ENCODE results near the gene GRIP1.

DNA sequence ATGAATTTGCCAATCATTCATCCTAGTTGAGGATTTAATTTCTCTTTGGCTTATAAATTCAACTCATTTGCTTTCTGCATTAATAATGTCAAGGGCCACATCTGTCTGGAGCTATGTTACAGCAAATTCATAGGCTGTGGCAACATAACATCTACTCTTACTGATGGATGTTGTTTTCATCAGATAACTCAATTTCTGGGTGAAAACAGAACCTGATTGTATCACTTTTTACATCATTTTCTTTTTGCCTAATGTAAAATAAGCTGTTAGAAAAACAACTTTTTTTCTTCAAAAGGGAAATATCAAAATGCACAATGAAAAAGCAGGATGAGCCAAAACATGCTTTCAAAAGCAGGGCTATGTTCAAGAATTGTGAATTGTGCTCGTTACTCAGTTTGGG, 303.3 kb downstream of the GRIP1 start:
- TF ChIP-seq EZH2 (IDR thresholded peaks at IDR 0.05; ENCODE audit: borderline replicate concordance, low read depth, low read length, severe bottlenecking) (no peak), JUN (IDR thresholded peaks at IDR 0.05; ENCODE audit: borderline replicate concordance, insufficient read depth, insufficient read length, low read depth) (no peak), CTCF (IDR thresholded peaks at IDR 0.05; ENCODE audit: extremely low read depth in 1 of 2, insufficient read depth in 1 of 2, low read depth in 1 of 2, low read length in 2 of 2) (no peak), GATA2 (IDR thresholded peaks at IDR 0.05; ENCODE audit: insufficient read depth, insufficient read length, low read depth, low read length) (no peak), POLR2A (IDR thresholded peaks at IDR 0.05; ENCODE audit: low read depth, low read length) (no peak)
- TF ChIP-seq, protein P1, sequence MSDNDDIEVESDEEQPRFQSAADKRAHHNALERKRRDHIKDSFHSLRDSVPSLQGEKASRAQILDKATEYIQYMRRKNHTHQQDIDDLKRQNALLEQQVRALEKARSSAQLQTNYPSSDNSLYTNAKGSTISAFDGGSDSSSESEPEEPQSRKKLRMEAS (IDR thresholded peaks at IDR 0.05; ENCODE audit: insufficient read depth, insufficient read length): no peak

Data from endothelial cell of umbilical vein (primary cell).